Fibroblast of pulmonary artery (primary cell): ENCODE results near the gene NFYC.
A peak's percentile ranks its signal among the peaks of the same experiment; 100 is the strongest.

Experiments used
- DNase-seq: peaks from one replicate; pipeline ENCODE4 v3.0.0-alpha.2; 2010; ENCODE audit warnings: low read depth
- H3K4me3 ChIP-seq: replicated peaks from 2 replicates; pipeline ENCODE4 v1.5.1; 2011; ENCODE audit warnings: low read depth, mild to moderate bottlenecking, control low read depth, low read length, moderate library complexity
- TF ChIP-seq, protein P1 (sequence below): IDR thresholded peaks from 2 replicates; pipeline ENCODE4 v1.5.1; 2011; ENCODE audit warnings: mild to moderate bottlenecking, control low read depth, low read length, inconsistent platforms; ENCODE audit errors: missing control alignments

Gene NFYC

DNA sequence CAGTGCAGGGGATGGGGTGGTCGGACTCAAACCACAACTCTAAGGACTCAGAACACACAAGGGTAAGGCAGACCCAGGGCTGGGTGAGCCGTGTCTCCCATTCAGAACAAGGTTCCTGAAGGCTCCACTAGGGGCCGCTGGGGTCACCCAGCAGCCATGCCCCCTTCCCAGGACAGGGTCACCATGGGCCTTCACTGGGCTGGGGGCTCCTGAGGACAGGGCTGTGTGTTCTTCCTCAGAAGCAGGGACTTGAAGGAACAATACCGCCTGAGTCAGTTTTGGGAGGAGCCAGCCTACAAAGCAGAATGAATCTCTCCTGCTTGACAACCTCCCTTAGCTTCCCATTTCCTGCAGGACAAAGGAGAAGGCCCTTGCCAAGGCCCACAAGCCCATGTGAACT, 41.4 kb upstream of the NFYC start:
- H3K4me3 ChIP-seq = no peak overlapping the region
- TF ChIP-seq, protein P1, sequence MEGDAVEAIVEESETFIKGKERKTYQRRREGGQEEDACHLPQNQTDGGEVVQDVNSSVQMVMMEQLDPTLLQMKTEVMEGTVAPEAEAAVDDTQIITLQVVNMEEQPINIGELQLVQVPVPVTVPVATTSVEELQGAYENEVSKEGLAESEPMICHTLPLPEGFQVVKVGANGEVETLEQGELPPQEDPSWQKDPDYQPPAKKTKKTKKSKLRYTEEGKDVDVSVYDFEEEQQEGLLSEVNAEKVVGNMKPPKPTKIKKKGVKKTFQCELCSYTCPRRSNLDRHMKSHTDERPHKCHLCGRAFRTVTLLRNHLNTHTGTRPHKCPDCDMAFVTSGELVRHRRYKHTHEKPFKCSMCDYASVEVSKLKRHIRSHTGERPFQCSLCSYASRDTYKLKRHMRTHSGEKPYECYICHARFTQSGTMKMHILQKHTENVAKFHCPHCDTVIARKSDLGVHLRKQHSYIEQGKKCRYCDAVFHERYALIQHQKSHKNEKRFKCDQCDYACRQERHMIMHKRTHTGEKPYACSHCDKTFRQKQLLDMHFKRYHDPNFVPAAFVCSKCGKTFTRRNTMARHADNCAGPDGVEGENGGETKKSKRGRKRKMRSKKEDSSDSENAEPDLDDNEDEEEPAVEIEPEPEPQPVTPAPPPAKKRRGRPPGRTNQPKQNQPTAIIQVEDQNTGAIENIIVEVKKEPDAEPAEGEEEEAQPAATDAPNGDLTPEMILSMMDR = peak; percentile 43
- DNase-seq = peak; percentile 49

DNA sequence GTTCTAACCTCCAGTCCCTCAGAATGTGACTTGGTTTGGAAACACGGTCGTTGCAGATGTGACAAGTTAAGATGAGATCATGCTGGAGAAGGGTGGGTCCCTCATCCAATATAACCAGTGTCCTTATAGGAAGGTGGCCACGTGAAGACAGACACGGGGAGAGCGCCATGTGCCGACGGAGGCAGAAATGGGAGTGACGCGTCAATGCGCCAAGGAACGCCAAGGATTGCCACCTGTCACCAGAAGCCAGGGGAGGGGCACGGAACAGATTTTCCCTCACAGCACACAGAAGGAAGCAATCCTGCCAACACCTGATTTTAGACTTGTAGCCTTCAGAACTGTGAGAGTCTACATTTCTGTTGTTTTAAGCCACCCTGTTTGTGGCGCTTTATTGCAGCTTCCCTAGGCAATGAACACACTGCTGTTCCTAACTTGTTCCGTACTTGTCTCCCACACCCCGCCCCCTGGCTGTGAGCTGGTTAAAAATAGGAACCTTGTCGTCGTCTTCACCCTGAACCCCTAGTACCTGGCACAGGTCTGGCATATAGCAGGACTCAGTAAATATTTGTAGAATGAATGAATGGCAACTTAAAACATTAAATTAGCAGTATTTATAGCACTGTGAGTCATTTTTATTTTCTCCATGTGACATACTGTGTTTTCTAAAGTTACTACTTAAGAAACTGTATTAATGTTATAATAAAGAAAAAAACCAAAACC, 40.2 kb upstream of the NFYC start:
- no peak for DNase-seq
- TF ChIP-seq, protein P1 = no peak
- H3K4me3 ChIP-seq = no peak overlapping the region

DNA sequence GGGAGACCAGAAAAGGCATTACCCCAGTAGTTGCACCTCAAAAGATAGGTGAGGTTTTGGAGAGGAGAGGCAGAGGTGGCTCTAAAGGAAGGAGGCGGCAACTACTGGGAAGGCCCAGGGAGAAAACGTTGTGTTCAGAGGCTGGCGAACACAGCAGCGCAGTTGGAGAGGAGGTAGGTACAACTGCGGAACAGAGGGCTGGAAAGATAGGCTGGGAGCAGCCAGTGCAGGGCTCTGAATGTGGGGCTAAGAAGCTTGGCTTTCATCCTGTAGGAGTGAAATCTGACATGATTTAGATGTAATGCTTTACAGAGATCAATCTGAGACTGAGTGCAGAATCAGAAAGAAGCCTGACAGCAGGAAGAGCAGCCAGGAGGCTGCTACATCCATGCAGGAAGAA, 39.0 kb upstream of the NFYC start:
- no peak for DNase-seq
- TF ChIP-seq, protein P1 = no peak
- no peak overlapping the region for H3K4me3 ChIP-seq

DNA sequence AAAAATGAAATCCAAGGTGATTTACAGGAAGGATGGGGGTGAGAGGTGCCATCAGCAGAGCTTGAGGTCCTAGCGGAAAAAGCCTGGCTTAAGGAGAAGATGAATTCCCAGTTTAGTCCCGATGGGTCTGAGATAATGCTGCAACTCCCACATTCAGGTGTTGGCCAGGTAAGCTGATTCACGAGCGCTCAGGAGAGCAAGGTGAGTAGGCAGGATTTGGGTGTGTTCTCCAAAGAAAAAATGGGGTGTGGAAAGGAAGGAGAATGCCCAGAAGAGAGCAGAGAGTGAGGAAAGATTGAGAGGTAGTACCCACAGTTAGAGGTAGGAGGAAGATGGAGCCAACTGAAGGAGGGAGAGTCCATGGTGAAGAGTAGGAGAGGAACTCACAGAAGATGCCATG, 38.5 kb upstream of the NFYC start:
- TF ChIP-seq, protein P1 = no peak

DNA sequence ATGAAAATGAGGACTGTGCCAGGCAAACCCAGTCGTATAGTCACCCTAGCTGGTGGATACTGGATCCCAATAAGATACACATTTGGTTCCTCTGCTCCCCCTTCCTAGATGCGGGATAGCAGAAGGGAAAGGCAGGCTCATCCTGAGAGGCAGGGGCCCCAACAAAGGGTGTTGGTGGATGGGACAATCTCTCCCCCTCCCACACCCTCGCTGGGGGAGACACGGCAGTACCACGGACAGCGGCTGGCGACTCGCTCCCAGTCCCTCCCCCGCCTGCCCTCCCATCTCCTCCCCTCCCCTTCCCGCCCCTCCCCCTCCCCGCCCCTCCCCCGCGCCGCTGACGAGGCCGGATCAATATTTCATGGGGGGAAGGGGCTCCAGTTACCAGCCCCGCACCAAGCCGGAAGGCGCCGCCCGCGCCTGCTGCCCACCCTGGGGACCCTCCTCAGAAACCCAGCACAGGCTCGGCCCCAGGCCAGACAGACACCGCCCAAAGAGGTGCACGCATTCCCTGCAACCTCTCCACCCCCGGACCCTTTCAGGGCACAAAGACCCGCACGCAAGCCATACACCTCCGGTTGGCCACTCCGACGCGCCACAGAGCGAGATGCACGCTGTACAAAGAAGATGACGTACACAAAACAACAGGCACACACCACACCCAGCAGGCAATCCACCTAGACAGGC, 37.5 kb upstream of the NFYC start:
- no peak overlapping the region for H3K4me3 ChIP-seq
- TF ChIP-seq, protein P1 = no peak
- DNase-seq = peak; percentile 15

More for the DNA sequence above, 38.5 kb upstream of the NFYC start:
- no peak overlapping the region for H3K4me3 ChIP-seq
- DNase-seq = no peak

DNA sequence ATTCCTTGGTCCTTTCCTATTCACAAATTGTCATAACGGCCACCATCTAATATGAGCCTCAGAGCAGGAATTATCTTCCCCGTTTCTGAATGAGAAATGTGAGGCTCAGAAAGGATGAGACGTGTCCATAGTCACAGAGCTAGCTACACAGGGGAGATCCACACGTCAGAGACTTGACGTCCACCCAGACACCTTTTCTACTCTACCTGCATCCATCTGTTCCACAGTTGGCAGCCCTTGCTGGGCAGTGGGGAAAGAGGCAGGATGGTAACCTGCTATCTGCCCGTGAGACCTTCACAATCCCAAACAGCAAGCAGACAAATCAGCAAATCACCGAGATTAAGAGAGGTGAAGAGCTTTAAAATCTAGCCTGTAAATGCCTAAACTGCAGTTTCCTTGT, 34.5 kb upstream of the NFYC start:
- H3K4me3 ChIP-seq = no peak overlapping the region
- TF ChIP-seq, protein P1 = no peak
- no peak for DNase-seq
